ENCODE data around the gene AGAP2. TPM values are rescaled to one million over a fixed set of nuclear protein-coding genes. Genes with fewer than 3 reads are reported as not detected.

AGAP2 gene
- total and polyA plus RNA-seq, 9 of the 15 experiments (the other 6 are each of a cell fraction or from before 2014, with no cell fraction given) = 0.04 to 0.77 (median 0.28) TPM; not detected in 1

DNA sequence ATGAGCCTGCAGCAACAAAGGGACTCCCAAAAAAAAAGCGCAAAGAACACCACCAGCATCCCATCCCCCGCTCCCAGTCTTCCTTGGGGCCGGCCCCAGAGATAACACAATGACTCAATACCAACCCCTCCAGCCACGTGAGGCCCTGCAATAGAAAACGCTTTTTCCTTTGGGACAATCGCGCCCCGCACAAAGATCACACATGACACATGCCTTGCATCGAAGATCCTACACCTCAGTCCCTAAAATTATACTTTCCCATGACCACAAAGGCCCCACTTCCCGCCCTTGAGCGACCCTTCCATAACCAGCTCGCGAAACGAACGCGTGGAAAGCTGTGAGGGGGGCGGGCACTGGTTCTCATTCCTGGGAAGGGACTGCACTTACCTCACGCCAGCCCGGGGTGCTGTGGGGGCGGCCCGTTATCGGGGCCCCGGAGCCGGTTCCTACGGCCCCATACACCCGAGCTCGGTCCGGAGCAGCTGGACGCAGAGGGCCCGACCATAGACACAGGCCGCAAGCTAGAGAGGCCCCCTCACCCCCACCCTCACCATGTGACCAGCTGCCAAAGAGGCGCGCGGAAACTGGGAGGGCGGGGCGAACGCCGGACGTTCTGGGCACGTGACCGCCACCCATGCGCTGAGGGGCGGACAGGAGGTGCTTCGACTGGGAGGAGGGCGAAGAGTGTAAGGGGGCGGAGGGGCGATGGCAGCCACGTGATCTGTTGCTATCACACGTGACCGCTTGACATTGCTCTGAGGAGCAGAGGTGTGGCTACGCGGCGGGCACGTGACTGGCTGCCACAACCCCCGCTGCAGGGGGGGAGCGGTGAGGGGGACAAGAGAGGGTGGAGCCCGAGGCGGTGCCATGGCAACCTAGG is 13.5 kb upstream of the AGAP2 start, which contains the start of gene CDK4 (continued):
- TF ChIP-seq ZFP36 (IDR thresholded peaks at IDR 0.05; ENCODE audit: low read depth, low read length, partially characterized antibody) (no peak), THAP12 (CRISPR knock-in tag; IDR thresholded peaks at IDR 0.05) (peak; percentile 68; the same call in 1 of the 2 replicates), ARHGAP35 (IDR thresholded peaks at IDR 0.05; ENCODE audit: partially characterized antibody) (peak; percentile 31), MYC (IDR thresholded peaks at IDR 0.05; ENCODE audit: low read depth, low read length) (peak; percentile 89), MYC (CRISPR knock-in tag; IDR thresholded peaks at IDR 0.05; ENCODE audit: borderline replicate concordance, low read depth) (peak; percentile 98), OTX1 (CRISPR knock-in tag; IDR thresholded peaks at IDR 0.05) (0 out of 2 replicates have a peak, but pooled peaks have one; percentile 2), BRCA1 (IDR thresholded peaks at IDR 0.05) (no peak), BRCA1 (CRISPR knock-in tag; IDR thresholded peaks at IDR 0.05) (peak; percentile 45; the same call in 1 of the 2 replicates), KLF1 (tag; IDR thresholded peaks at IDR 0.05) (peak; percentile 79)
- TF ChIP-seq, protein P1, sequence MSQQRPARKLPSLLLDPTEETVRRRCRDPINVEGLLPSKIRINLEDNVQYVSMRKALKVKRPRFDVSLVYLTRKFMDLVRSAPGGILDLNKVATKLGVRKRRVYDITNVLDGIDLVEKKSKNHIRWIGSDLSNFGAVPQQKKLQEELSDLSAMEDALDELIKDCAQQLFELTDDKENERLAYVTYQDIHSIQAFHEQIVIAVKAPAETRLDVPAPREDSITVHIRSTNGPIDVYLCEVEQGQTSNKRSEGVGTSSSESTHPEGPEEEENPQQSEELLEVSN (IDR thresholded peaks at IDR 0.05; ENCODE audit: borderline replicate concordance in 1 of 2, extremely low read depth in 1 of 2, insufficient read depth in 1 of 2, insufficient read length in 1 of 2, low read depth in 1 of 2, low read length in 1 of 2, poor library complexity in 1 of 2, severe bottlenecking in 1 of 2) = peak; percentile 93 to 95
- TF ChIP-seq, protein P2, sequence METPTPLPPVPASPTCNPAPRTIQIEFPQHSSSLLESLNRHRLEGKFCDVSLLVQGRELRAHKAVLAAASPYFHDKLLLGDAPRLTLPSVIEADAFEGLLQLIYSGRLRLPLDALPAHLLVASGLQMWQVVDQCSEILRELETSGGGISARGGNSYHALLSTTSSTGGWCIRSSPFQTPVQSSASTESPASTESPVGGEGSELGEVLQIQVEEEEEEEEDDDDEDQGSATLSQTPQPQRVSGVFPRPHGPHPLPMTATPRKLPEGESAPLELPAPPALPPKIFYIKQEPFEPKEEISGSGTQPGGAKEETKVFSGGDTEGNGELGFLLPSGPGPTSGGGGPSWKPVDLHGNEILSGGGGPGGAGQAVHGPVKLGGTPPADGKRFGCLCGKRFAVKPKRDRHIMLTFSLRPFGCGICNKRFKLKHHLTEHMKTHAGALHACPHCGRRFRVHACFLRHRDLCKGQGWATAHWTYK (CRISPR knock-in tag; IDR thresholded peaks at IDR 0.05) = peak; percentile 13; the same call in 1 of the 2 replicates
- TF ChIP-seq, protein P3, sequence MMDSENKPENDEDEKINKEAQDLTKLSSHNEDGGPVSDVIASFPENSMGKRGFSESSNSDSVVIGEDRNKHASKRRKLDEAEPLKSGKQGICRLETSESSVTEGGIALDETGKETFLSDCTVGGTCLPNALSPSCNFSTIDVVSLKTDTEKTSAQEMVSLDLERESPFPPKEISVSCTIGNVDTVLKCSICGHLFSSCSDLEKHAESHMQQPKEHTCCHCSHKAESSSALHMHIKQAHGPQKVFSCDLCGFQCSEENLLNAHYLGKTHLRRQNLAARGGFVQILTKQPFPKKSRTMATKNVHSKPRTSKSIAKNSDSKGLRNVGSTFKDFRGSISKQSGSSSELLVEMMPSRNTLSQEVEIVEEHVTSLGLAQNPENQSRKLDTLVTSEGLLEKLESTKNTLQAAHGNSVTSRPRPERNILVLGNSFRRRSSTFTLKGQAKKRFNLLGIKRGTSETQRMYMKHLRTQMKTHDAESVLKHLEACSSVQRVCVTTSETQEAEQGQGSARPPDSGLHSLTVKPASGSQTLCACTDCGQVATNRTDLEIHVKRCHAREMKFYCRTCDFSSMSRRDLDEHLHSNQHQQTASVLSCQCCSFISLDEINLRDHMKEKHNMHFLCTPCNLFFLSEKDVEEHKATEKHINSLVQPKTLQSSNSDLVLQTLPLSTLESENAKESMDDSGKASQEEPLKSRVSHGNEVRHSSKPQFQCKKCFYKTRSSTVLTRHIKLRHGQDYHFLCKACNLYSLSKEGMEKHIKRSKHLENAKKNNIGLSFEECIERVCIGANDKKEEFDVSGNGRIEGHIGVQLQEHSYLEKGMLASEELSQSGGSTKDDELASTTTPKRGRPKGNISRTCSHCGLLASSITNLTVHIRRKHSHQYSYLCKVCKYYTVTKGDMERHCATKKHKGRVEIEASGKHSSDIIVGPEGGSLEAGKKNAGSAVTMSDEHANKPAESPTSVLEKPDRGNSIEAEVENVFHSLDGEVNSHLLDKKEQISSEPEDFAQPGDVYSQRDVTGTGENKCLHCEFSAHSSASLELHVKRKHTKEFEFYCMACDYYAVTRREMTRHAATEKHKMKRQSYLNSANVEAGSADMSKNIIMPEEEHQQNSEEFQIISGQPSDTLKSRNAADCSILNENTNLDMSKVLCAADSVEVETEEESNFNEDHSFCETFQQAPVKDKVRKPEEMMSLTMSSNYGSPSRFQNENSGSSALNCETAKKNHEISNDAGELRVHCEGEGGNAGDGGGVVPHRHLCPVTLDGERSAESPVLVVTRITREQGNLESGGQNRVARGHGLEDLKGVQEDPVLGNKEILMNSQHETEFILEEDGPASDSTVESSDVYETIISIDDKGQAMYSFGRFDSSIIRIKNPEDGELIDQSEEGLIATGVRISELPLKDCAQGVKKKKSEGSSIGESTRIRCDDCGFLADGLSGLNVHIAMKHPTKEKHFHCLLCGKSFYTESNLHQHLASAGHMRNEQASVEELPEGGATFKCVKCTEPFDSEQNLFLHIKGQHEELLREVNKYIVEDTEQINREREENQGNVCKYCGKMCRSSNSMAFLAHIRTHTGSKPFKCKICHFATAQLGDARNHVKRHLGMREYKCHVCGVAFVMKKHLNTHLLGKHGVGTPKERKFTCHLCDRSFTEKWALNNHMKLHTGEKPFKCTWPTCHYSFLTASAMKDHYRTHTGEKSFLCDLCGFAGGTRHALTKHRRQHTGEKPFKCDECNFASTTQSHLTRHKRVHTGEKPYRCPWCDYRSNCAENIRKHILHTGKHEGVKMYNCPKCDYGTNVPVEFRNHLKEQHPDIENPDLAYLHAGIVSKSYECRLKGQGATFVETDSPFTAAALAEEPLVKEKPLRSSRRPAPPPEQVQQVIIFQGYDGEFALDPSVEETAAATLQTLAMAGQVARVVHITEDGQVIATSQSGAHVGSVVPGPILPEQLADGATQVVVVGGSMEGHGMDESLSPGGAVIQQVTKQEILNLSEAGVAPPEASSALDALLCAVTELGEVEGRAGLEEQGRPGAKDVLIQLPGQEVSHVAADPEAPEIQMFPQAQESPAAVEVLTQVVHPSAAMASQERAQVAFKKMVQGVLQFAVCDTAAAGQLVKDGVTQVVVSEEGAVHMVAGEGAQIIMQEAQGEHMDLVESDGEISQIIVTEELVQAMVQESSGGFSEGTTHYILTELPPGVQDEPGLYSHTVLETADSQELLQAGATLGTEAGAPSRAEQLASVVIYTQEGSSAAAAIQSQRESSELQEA (IDR thresholded peaks at IDR 0.05; ENCODE audit: low read depth) = peak; percentile 49; the same call in 1 of the 2 replicates
